Right lobe of liver (tissue), 6 donors: ENCODE results near the gene ATXN10. TPM values are rescaled to one million over a fixed set of nuclear protein-coding genes. Genes with fewer than 3 reads are reported as not detected.

ENCODE experiments used
- ATAC-seq, 4 donors: fragments of 200-7000 bp; cut with Tn5 transposase; one replicate each; pipeline ENCODE4 v1.9.1; 2020; ENCODE audit warnings: mild to moderate bottlenecking in 4 of 4, moderate library complexity in 4 of 4
- DNase-seq, 3 donors: peaks; one replicate each; pipeline ENCODE4 v3.0.0-alpha.2; 2020
- H3K27ac ChIP-seq, 3 donors: fragments of 200-600 bp; one replicate each; pipeline ENCODE4 v1.8.0; 2022
- H3K27me3 ChIP-seq, 2 donors: fragments of 200-600 bp; one replicate each; pipeline ENCODE4 v1.8.0; 2022
- H3K36me3 ChIP-seq, 4 donors: fragments of 200-600 bp; sonication (generic) in 1 of 4; one replicate each; pipeline versions ENCODE4 v1.5.1 to v1.8.0; 2017 to 2022; ENCODE audit warnings: control low read depth in 1 of 4
- H3K4me1 ChIP-seq, 4 donors: fragments of 200-600 bp; sonication (generic) in 1 of 4; one replicate each; pipeline versions ENCODE4 v1.5.1 to v1.8.0; 2017 to 2022; ENCODE audit warnings: control low read depth in 1 of 4
- H3K4me3 ChIP-seq, 3 donors: fragments of 200-600 bp; one replicate each; pipeline ENCODE4 v1.8.0; 2022
- H3K9me3 ChIP-seq, 4 donors: fragments of 200-600 bp; sonication (generic) in 1 of 4; one replicate each; pipeline versions ENCODE4 v1.5.1 to v1.8.0; 2017 to 2022; ENCODE audit warnings: control low read depth in 1 of 4
- POLR2A ChIP-seq: fragments of 450-650 bp; IDR thresholded peaks from one replicate; pipeline ENCODE4 v1.6.1; 2017; ENCODE audit warnings: antibody characterized with exemption, mild to moderate bottlenecking
- WGBS: methylation state at CpG from one replicate; pipeline ENCODE4 v1.1.6; 2018; ENCODE audit warnings: low coverage, low lambda C conversion rate; ENCODE audit not compliant: insufficient coverage; ENCODE audit errors: missing lambda C conversion rate; 5-methylcytosine and 5-hydroxymethylcytosine counted together
- intact Hi-C, 2 donors: fragments of 100-400 bp; cut with DNase I; formaldehyde crosslinking; loops; one replicate each; pipeline versions ENCODE4 v1.11.2 to v1.14.1; 2022
- total RNA-seq, 6 experiments: library from RNA; depleted of rRNA in 2 of 6; stranded (reverse); fragments of >200 nt in 2 of 6; fragmentation: NEBNext Ultra II Directional in 3 of 6; extraction: Animal tissue kit (Norgen Biotek cat#: 25700) in 3 of 6; gene quantifications; one replicate each; pipeline versions ENCODE4 v1.1.0 to v1.2.4, GENCODE V29; 2016 to 2023
- TF ChIP-seq, protein P1 (sequence below), 4 donors: fragments of 200-600 bp in 3 of 4; fragments of 450-650 bp in 1 of 4; IDR thresholded peaks; one replicate each; pipeline versions ENCODE4 v1.5.1 to v1.8.0; 2016 to 2022; ENCODE audit warnings: antibody characterized with exemption in 4 of 4, mild to moderate bottlenecking in 2 of 4
- donor health status: DM: no; HTN: yes; CAD: no.
- donor health status: DM: no; HTN: no; CAD: no.
- donor health status: DM: no; HTN: no; CAD: no.
- donor health status: DM: no; HTN: yes; CAD: no.
- donor health status: DM: no; HTN: yes; CAD: no.

ATXN10 gene
- total RNA-seq, 6 experiments from 2014 or later = 70.0 to 118 (median 84.3) TPM

DNA sequence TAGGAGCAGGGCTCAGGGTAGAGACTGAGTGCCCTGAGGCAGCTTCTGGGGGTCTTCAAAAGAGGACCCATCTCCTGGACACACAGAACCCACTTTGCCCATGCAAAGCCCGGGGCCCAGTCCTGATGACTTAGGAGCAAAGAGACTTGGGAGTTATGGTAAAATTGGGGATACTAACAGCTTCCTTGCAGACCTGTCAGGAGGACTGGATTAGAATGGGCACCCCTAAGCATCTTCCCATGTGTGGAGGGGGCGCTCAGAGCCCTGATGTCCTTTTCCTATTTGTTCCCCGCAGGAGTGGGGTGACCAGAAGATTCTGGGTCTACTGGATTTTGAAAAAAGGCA, 205.4 kb downstream of the ATXN10 start:
- peaks cover 0 to 4% (median 0%) of the 10 kb centered on the region in 4 donors for H3K9me3 ChIP-seq
- H3K4me3 ChIP-seq = no peak overlapping the region
- no peak overlapping the region for H3K27ac ChIP-seq
- ATAC-seq = no peak
- H3K4me1 ChIP-seq = no peaks in the 10 kb centered on the region
- no peaks in the 10 kb centered on the region for H3K27me3 ChIP-seq
- H3K36me3 ChIP-seq = no peaks in the 10 kb centered on the region
- intact Hi-C loops = no loop called here
- no peak for TF ChIP-seq POLR2A
- TF ChIP-seq, protein P1, sequence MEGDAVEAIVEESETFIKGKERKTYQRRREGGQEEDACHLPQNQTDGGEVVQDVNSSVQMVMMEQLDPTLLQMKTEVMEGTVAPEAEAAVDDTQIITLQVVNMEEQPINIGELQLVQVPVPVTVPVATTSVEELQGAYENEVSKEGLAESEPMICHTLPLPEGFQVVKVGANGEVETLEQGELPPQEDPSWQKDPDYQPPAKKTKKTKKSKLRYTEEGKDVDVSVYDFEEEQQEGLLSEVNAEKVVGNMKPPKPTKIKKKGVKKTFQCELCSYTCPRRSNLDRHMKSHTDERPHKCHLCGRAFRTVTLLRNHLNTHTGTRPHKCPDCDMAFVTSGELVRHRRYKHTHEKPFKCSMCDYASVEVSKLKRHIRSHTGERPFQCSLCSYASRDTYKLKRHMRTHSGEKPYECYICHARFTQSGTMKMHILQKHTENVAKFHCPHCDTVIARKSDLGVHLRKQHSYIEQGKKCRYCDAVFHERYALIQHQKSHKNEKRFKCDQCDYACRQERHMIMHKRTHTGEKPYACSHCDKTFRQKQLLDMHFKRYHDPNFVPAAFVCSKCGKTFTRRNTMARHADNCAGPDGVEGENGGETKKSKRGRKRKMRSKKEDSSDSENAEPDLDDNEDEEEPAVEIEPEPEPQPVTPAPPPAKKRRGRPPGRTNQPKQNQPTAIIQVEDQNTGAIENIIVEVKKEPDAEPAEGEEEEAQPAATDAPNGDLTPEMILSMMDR (IDR thresholded peaks at IDR 0.05) = no peak
- WGBS = 100% methylated on average over 1 of the region's 3 CpGs
- DNase-seq = peak in 1 of 3 donors; percentile 21

DNA sequence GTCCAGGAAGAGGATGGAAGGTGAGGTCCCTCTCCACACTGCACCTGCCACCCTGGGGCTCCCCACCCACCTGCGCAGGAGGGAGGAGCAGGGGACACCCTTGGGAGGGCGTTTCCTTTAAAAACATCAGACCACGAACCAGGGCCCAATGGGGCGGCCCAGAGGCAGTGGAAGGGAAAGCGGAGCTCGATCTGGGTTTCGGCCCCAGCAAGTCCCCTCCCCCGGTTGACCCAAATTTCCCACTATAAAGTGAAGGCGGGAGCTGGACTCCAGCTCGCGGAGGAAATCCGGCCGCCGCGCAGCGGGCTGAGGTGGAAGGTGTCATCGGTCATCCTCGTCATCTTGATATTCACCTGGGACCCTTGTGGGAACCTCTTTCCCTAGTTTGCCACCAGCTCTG, 206.0 kb downstream of the ATXN10 start:
- TF ChIP-seq POLR2A = no peak
- TF ChIP-seq, protein P1 (IDR thresholded peaks at IDR 0.05) = no peak
- ATAC-seq (no peak), DNase-seq (peak in 2 of 3 donors; percentile 19 to 42)
- Histone ChIP-seq H3K4me1 (no peaks in the 10 kb centered on the region), H3K36me3 (no peaks in the 10 kb centered on the region), H3K9me3 (peaks cover 0 to 2% (median 0%) of the 10 kb centered on the region in 4 donors), H3K4me3 (no peak overlapping the region), H3K27ac (no peak overlapping the region), H3K27me3 (no peaks in the 10 kb centered on the region)
- WGBS = 40% methylated on average over 4 of the region's 18 CpGs
- intact Hi-C loops = no loop called here

DNA sequence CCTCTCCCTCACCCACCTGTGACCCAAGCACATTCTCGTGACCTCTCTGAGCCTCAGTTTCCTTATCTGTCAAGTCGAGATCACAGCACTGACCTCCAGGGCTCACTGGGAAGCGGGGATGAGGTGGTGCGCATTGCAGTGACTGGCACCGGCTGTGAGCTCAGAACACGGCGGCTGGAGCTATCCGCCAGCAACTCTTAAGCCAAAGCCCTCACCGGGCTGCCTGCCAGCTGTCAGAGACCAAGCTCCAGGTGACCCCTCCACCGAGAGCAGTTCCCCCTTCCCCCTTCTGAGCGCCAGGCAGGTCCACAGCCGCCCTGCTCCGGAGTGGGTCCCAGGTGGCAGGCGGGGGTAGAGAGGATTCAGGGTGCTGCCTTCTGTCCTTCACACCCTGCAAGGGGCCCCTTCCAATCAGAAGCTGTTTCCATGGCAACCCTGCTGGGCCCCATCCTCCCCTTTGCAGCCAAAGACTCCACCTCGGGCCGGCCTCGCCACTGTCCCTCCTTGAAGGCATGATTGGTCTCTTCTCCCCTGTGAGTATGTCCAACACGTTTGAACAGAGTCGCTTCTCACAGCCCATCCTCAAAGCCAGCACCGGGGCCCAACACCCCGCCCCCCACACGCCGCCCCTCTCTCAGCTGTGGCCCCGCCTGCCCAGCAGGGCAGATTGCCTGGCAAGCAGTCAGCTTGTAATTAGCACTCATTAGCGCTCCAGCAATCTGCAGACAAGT, 206.6 kb downstream of the ATXN10 start:
- TF ChIP-seq, protein P1 (IDR thresholded peaks at IDR 0.05) = no peak
- TF ChIP-seq POLR2A = no peak
- Histone ChIP-seq H3K4me3 (no peak overlapping the region), H3K4me1 (no peaks in the 10 kb centered on the region), H3K36me3 (no peaks in the 10 kb centered on the region), H3K9me3 (no peaks in the 10 kb centered on the region), H3K27me3 (no peaks in the 10 kb centered on the region), H3K27ac (no peak overlapping the region)
- ATAC-seq = no peak
- intact Hi-C loops = no loop called here
- DNase-seq = peak; percentile 13 to 46 (median 37)
- 9% methylated on average over 10 of the region's 25 CpGs for WGBS

DNA sequence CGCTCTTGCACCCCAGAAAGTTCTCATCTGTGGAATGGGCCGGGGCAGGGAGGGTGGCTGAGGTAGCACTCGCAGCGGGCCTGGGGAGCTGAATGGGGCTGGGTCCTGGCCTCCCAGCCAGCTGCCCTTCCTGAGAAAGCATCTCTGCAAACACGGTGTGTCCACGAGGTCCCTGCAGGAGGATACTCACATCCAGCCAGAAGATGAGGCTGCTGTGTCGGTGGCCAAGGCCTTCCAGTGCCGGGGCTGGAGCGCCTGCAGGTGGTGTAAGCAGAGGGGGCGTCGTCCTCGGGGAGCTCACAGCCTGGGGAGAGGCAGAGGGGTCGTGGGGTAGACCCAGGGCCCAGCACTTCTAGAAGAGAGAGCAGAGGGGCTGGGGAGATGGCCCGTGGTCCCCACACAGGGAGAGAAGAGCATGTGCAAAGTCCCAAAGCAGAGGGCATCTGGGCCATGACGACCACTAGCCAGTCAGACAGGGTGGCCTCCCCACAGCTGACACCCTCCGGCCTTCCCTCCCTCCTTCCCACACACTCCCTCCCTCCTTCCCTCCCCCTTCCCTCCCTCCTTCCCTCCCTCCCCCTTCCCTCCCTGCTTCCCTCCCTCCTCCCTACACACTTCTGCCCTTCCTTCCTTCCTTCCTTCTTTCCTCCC, 207.4 kb downstream of the ATXN10 start:
- H3K4me3 ChIP-seq = no peak overlapping the region
- TF ChIP-seq, protein P1 (IDR thresholded peaks at IDR 0.05) = no peak
- TF ChIP-seq POLR2A = no peak
- H3K27ac ChIP-seq = no peak overlapping the region
- intact Hi-C loops = no loop called here
- no peaks in the 10 kb centered on the region for H3K4me1 ChIP-seq
- H3K9me3 ChIP-seq = no peaks in the 10 kb centered on the region
- ATAC-seq (no peak), DNase-seq (peak in 2 of 3 donors; percentile 31 to 44)
- WGBS = 10% methylated on average over 6 of the region's 16 CpGs
- H3K36me3 ChIP-seq = no peaks in the 10 kb centered on the region
- H3K27me3 ChIP-seq = no peaks in the 10 kb centered on the region
